ENCODE results near the gene TMEM40. TPM values are rescaled to one million over a fixed set of nuclear protein-coding genes. Genes with fewer than 3 reads are reported as not detected.

TMEM40 gene
- total RNA-seq, 1 experiment from 2014 or later: 0.25 TPM

- no peak for DNase-seq (ENCODE audit: extremely low read depth, low read depth)
These were observed 73.0 kb downstream of the TMEM40 start for GRCh38 chr3:12686096-12686495.

Other genes with a start within 250 kb of the TMEM40 start
- not detected in 2 replicates for gene MKRN2OS, start 213.8 kb downstream of the TMEM40 start, total RNA-seq (2014; rRNA removed; shearing (Covaris generic))
- 25.1 and 27.0 TPM in 2 replicates for gene MKRN2, start 202.2 kb downstream of the TMEM40 start, total RNA-seq (2014; rRNA removed; shearing (Covaris generic))
- gene RAF1, start 95.1 kb downstream of the TMEM40 start, total RNA-seq (2014; rRNA removed; shearing (Covaris generic)): 47.7 and 47.8 TPM in 2 replicates
- 0.12 and 0.57 TPM in 2 replicates for gene CAND2, start 37.4 kb upstream of the TMEM40 start, total RNA-seq (2014; rRNA removed; shearing (Covaris generic))
- gene RPL32, start 82.3 kb upstream of the TMEM40 start, total RNA-seq (2014; rRNA removed; shearing (Covaris generic)): 3,004 and 3,553 TPM in 2 replicates